ENCODE measurements around the gene ZNF804B. TPM values are rescaled to one million over a fixed set of nuclear protein-coding genes. Genes with fewer than 3 reads are reported as not detected.

The ZNF804B gene
- total RNA-seq, 2 donors from 2014 or later = not detected

GRCh38 chr7:88772776-88773175 is 13.3 kb downstream of the ZNF804B start:
- DNase-seq (ENCODE audit: low spot score) = no peak
- no peaks in the 10 kb centered on the region for H3K4me1 ChIP-seq (ENCODE audit: control insufficient read depth in 1 of 2, low read depth in 2 of 2)
- no peak overlapping the region for H3K4me3 ChIP-seq
- no peaks in the 10 kb centered on the region for H3K27me3 ChIP-seq (replicated peaks; ENCODE audit: insufficient read depth)
- H3K36me3 ChIP-seq = no peaks in the 10 kb centered on the region
- no peak for ATAC-seq (ENCODE audit: insufficient number of reproducible peaks, low FRiP score, low read depth)
- no peak for TF ChIP-seq CTCF (IDR thresholded peaks at IDR 0.05)
- no peaks in the 10 kb centered on the region for H3K9me3 ChIP-seq
- H3K27ac ChIP-seq = no peak overlapping the region

- Histone ChIP-seq H3K36me3 (no peaks in the 10 kb centered on the region), H3K4me1 (ENCODE audit: control insufficient read depth in 1 of 2, low read depth in 2 of 2) (no peaks in the 10 kb centered on the region), H3K27ac (no peak overlapping the region), H3K27me3 (replicated peaks; ENCODE audit: insufficient read depth) (no peaks in the 10 kb centered on the region), H3K4me3 (no peak overlapping the region), H3K9me3 (no peaks in the 10 kb centered on the region)
- no peak for ATAC-seq (ENCODE audit: insufficient number of reproducible peaks, low FRiP score, low read depth)
- no peak for TF ChIP-seq CTCF (IDR thresholded peaks at IDR 0.05)
- no peak for DNase-seq (ENCODE audit: low spot score)
Observed at GRCh38 chr7:88775838-88776237, 16.3 kb downstream of the ZNF804B start.

GRCh38 chr7:88787777-88788176 is 28.3 kb downstream of the ZNF804B start:
- Histone ChIP-seq H3K4me1 (ENCODE audit: control insufficient read depth in 1 of 2, low read depth in 2 of 2) (no peaks in the 10 kb centered on the region), H3K4me3 (no peak overlapping the region), H3K27me3 (replicated peaks; ENCODE audit: insufficient read depth) (no peaks in the 10 kb centered on the region), H3K9me3 (no peaks in the 10 kb centered on the region), H3K27ac (no peak overlapping the region), H3K36me3 (no peaks in the 10 kb centered on the region)
- ATAC-seq (ENCODE audit: insufficient number of reproducible peaks, low FRiP score, low read depth) = no peak
- no peak for DNase-seq (ENCODE audit: low spot score)
- TF ChIP-seq CTCF (IDR thresholded peaks at IDR 0.05) = no peak

- no peak for ATAC-seq (ENCODE audit: insufficient number of reproducible peaks, low FRiP score, low read depth)
Observed at GRCh38 chr7:88789480-88790064, 30.1 kb downstream of the ZNF804B start.

GRCh38 chr7:88791891-88792290 is 32.4 kb downstream of the ZNF804B start:
- no peak overlapping the region for H3K27ac ChIP-seq
- no peak for DNase-seq (ENCODE audit: low spot score)

More at GRCh38 chr7:88789480-88790064, 30.1 kb downstream of the ZNF804B start:
- TF ChIP-seq CTCF (IDR thresholded peaks at IDR 0.05) = no peak
- H3K27me3 ChIP-seq (replicated peaks; ENCODE audit: insufficient read depth) = no peaks in the 10 kb centered on the region
- H3K4me3 ChIP-seq = no peak overlapping the region
- no peak overlapping the region for H3K27ac ChIP-seq
- H3K36me3 ChIP-seq = no peaks in the 10 kb centered on the region
- no peaks in the 10 kb centered on the region for H3K4me1 ChIP-seq (ENCODE audit: control insufficient read depth in 1 of 2, low read depth in 2 of 2)
- H3K9me3 ChIP-seq = no peaks in the 10 kb centered on the region
- no peak for DNase-seq (ENCODE audit: low spot score)

More at GRCh38 chr7:88791891-88792290, 32.4 kb downstream of the ZNF804B start:
- Histone ChIP-seq H3K9me3 (no peaks in the 10 kb centered on the region), H3K36me3 (no peaks in the 10 kb centered on the region), H3K27me3 (replicated peaks; ENCODE audit: insufficient read depth) (no peaks in the 10 kb centered on the region), H3K4me3 (no peak overlapping the region), H3K4me1 (ENCODE audit: control insufficient read depth in 1 of 2, low read depth in 2 of 2) (no peaks in the 10 kb centered on the region)
- ATAC-seq (ENCODE audit: insufficient number of reproducible peaks, low FRiP score, low read depth) = no peak
- TF ChIP-seq CTCF (IDR thresholded peaks at IDR 0.05) = no peak

Measured in thoracic aorta (tissue), 2 donors.